GM20000 (cell line): ENCODE data around the gene BLVRA.
A peak's percentile ranks its signal among the peaks of the same experiment; 100 is the strongest.

Source experiments
- DNase-seq: peaks from one replicate; pipeline ENCODE4 v3.0.0; 2012; ENCODE audit warnings: low spot score
- CTCF ChIP-seq: IDR thresholded peaks from 2 replicates; pipeline ENCODE4 v1.5.1; 2012; ENCODE audit warnings: mild to moderate bottlenecking, control low read depth; ENCODE audit errors: extremely low read depth, missing control alignments

Gene BLVRA

GRCh38 chr7:43834463-43835251 is 76.2 kb downstream of the BLVRA start:
- no peak for TF ChIP-seq CTCF
- peak; percentile 20 for DNase-seq

GRCh38 chr7:43838201-43838658 is 79.8 kb downstream of the BLVRA start:
- no peak for DNase-seq
- no peak for TF ChIP-seq CTCF

GRCh38 chr7:43843296-43843695 is 84.8 kb downstream of the BLVRA start:
- DNase-seq: no peak
- no peak for TF ChIP-seq CTCF

- no peak for TF ChIP-seq CTCF
- no peak for DNase-seq
These were observed 85.8 kb downstream of the BLVRA start for GRCh38 chr7:43844257-43844656.

- DNase-seq: no peak
- no peak for TF ChIP-seq CTCF
These were observed 86.2 kb downstream of the BLVRA start for GRCh38 chr7:43844662-43845061.

- no peak for TF ChIP-seq CTCF
- DNase-seq: no peak
These were observed 89.0 kb downstream of the BLVRA start for GRCh38 chr7:43847496-43847895.

GRCh38 chr7:43849047-43849446 is 90.6 kb downstream of the BLVRA start:
- TF ChIP-seq CTCF: no peak
- DNase-seq: no peak
